GM15510 (cell line): ENCODE measurements around the gene AOC1.

Experiments
- POLR2A ChIP-seq: IDR thresholded peaks from 3 replicates; pipeline ENCODE4 v1.6.1; 2011; ENCODE audit warnings: borderline replicate concordance; ENCODE audit not compliant: insufficient read length; ENCODE audit errors: extremely low read depth

The AOC1 gene

GRCh38 chr7:150849204-150849775 is 3.0 kb upstream of the AOC1 start:
- no peak for TF ChIP-seq POLR2A

GRCh38 chr7:150850273-150850672 is 2.0 kb upstream of the AOC1 start:
- TF ChIP-seq POLR2A = no peak

GRCh38 chr7:150851492-150852370 is 586 bp upstream of the AOC1 start:
- no peak for TF ChIP-seq POLR2A

- no peak for TF ChIP-seq POLR2A
Observed at GRCh38 chr7:150854066-150855000, 2.0 kb downstream of the AOC1 start.

- no peak for TF ChIP-seq POLR2A
Observed at GRCh38 chr7:150855046-150855445, 2.7 kb downstream of the AOC1 start.

GRCh38 chr7:150855476-150856302 is 3.4 kb downstream of the AOC1 start:
- no peak for TF ChIP-seq POLR2A

- no peak for TF ChIP-seq POLR2A
Observed at GRCh38 chr7:150856303-150857275, 4.3 kb downstream of the AOC1 start.

- no peak for TF ChIP-seq POLR2A
Observed at GRCh38 chr7:150857276-150858055, 5.1 kb downstream of the AOC1 start.

- TF ChIP-seq POLR2A = no peak
Observed at GRCh38 chr7:150858236-150859197, 6.2 kb downstream of the AOC1 start.

GRCh38 chr7:150860291-150860977 is 8.1 kb downstream of the AOC1 start:
- TF ChIP-seq POLR2A = no peak

GRCh38 chr7:150860978-150861295 is 8.6 kb downstream of the AOC1 start:
- no peak for TF ChIP-seq POLR2A
